CD1c-positive myeloid dendritic cell (primary cell): ENCODE results near the gene KRT74.

ENCODE experiments used
- DNase-seq: peaks from one replicate; pipeline ENCODE4 v3.0.0-alpha.2; 2016; ENCODE audit errors: extremely low spot score

Gene KRT74

GRCh38 chr12:52521175-52521567, 52.5 kb downstream of the KRT74 start:
- no peak for DNase-seq

DNA sequence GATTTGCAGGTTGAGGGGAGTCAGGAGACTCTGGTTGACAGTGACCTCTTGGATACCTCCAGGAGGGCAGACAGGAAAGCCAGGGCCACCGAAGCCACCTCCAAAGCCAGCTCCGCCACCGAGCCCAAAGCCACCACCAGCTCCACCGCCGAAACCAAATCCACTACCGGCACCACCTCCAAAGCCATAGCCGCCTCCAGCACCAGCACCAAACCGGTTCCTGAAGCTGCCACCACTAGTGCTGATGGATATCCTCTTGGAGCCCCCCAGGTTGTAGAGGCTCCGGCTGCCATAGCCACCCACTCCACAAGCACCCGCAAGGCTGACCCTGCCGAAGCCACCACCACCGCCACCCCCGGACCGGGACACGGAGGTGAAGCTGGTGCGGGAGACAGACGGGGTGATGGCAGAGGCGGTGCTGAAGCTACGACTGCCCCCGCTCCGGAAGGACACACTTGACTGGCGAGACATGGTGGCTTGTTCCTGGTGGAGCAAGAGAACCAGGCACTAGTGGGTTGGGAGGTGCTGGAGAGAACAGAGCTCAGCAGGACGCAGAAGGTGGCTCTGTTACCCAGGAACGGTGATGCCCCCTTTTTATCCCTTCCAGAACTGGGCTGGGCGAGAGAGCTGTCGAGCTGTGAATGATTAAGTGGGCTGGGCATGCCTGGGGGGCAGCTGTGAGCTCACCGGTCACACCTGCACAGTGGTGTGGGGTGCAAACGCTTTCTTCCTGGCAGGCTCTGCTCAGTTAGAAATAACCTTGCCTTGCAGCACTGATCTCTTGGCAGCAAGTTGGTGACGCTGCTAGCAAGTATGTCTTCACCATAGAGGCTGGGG, 53.6 kb downstream of the KRT74 start, which contains the start of gene KRT5:
TSS of gene KRT5 (minus strand) at position 569 of the 837 bp plus-strand sequence. CDS start at position 471, 98 bp downstream.
- DNase-seq: no peak

DNA sequence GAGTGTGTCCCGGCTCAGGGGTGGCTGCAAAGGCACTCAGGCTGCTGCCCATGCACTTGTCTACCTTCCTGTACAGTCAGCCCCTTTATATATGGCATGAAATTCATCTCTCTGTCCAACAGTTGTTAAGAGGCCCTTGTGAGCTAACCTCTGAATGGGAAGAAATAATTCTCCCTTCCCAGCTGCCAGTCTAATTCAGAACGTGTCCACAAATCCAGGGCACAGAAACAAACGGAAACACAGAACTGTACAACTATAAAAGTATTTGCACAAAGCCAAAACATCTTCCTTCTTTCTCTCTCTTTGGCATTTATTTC, 54.3 kb downstream of the KRT74 start:
- no peak for DNase-seq

- no peak for DNase-seq
These were observed 54.9 kb downstream of the KRT74 start for GRCh38 chr12:52518574-52519386.

GRCh38 chr12:52517888-52518287, 55.8 kb downstream of the KRT74 start:
- DNase-seq: no peak

DNA sequence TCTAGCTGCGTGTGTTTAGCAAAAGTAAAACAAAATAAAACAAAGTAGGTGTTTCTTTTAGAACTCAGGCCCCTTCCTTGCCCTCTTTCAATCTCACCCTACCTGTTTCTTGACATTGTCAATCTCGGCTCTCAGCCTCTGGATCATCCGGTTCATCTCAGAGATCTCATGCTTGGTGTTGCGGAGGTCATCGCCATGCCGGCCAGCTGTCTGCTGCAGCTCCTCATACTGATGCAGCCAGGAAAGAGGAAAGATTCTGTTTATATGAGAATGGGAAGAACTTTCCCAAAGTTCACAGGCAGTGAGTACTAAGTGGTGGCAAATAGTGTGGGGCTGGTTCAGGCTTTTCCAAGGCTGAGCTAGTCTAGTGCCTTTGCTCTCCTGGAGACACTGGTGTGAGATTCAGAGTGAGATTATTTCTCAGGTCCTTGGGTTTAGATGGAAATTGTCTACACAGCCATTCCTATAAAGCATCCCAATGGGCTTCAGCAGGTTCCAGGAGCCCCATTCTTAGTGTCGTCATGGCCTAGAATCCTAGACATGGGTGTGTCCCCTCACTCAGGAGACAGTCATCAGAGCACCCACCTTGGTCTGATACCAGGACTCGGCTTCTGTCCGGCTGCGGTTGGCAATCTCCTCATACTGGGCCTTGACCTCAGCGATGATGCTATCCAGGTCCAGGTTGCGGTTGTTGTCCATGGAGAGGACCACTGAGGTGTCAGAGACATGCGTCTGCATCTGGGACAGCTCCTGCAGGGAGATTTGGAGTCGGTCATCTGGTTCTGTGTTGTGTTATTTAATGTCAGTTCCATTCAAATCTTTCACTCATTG, 56.4 kb downstream of the KRT74 start:
- DNase-seq: no peak

DNA sequence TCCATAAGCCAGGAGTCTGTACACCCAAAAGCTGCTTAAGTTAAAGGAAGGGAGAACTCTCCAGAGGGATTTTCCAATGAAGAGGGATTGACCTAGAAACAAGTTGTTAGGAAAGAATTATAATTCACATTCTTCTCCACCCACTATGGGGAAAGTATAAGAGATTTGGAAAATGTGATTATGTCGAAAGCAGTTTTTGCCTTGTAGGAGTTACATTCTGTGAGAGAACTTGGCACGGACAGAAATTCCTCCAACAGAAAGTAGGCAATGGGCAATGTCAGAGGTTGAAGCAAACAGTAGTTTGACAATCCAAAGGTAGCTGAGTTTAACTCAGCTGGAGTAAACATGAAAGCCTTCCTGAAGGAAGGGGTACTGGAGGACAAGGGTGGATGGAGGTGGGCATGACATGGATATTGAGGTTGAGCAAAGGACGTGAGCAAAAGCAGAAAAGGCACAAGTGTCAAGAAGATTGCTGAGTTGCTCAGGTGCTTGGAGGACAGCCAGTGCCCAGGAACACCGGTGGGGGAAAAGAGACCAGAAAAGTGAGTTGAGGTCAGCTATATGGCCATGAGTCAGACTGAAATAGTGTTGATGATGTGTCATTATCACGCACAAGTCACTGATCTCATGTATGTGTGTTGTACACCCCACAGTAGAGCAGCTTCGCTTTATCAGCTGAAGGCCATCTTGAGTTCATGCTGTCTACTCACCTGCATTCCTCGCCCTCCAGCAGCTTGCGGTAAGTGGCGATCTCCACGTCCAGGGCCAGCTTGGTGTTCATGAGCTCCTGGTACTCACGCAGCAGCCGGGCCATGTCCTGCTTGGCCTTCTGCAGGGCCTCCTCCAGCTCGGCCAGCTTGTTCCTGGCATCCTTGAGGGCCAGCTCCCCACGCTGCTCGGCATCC, 57.5 kb downstream of the KRT74 start:
- no peak for DNase-seq
